Natural killer cell (primary cell): ENCODE data around the gene ZDBF2. TPM values are rescaled to one million over a fixed set of nuclear protein-coding genes. Genes with fewer than 3 reads are reported as not detected.

Source experiments
- ATAC-seq, 3 donors: fragments of 150-1000 bp in 2 of 3; fragments of 200-7000 bp in 1 of 3; cut with Tn5 transposase; 1 replicate in 1 of 3; 2 replicates in 2 of 3; pipeline ENCODE4 v1.10.0; 2021; ENCODE audit warnings: mild to moderate bottlenecking in 2 of 3, moderate library complexity in 2 of 3
- DNase-seq, 2 donors: peaks; one replicate each; pipeline versions ENCODE4 v3.0.0 to v3.0.0-alpha.2; 2013 to 2021; ENCODE audit warnings: mixed read lengths in 1 of 2
- H3K27ac ChIP-seq: one replicate; pipeline ENCODE4 v1.5.1; 2013; ENCODE audit warnings: mild to moderate bottlenecking, low read length
- H3K27me3 ChIP-seq: one replicate; pipeline ENCODE4 v1.6.1; 2013; ENCODE audit warnings: low read length; ENCODE audit not compliant: control insufficient read depth, insufficient read depth
- H3K36me3 ChIP-seq: one replicate; pipeline ENCODE4 v1.6.1; 2013; ENCODE audit warnings: low read length; ENCODE audit not compliant: control insufficient read depth, insufficient read depth
- H3K4me1 ChIP-seq: one replicate; pipeline ENCODE4 v1.6.1; 2013; ENCODE audit warnings: low read length; ENCODE audit not compliant: control insufficient read depth, insufficient read depth
- H3K4me3 ChIP-seq: one replicate; pipeline ENCODE4 v1.5.1; 2013; ENCODE audit warnings: low read length
- H3K9me3 ChIP-seq: one replicate; pipeline ENCODE4 v1.6.1; 2013; ENCODE audit warnings: low read length; ENCODE audit not compliant: control insufficient read depth, insufficient read depth
- H3K27ac Mint-ChIP-seq, 2 donors: one replicate each; pipeline ENCODE4 v1.8.0; 2022; ENCODE audit warnings: mild to moderate bottlenecking in 2 of 2, mixed read lengths in 2 of 2, moderate library complexity in 1 of 2
- H3K27me3 Mint-ChIP-seq, 2 donors: one replicate each; pipeline ENCODE4 v1.8.0; 2022; ENCODE audit warnings: low read depth in 2 of 2, mixed read lengths in 2 of 2
- H3K36me3 Mint-ChIP-seq: one replicate; pipeline ENCODE4 v1.8.0; 2022; ENCODE audit warnings: mixed read lengths
- H3K4me1 Mint-ChIP-seq, 2 donors: one replicate each; pipeline ENCODE4 v1.8.0; 2022; ENCODE audit warnings: mixed read lengths in 2 of 2
- H3K4me3 Mint-ChIP-seq: one replicate; pipeline ENCODE4 v1.8.0; 2022; ENCODE audit warnings: mild to moderate bottlenecking, moderate library complexity, mixed read lengths
- H3K9me3 Mint-ChIP-seq, 2 donors: one replicate each; pipeline ENCODE4 v1.8.0; 2022; ENCODE audit warnings: mixed read lengths in 2 of 2
- WGBS: methylation state at CpG from one replicate; pipeline ENCODE4 v1.1.7; 2013; ENCODE audit warnings: missing lambda C conversion rate; ENCODE audit not compliant: insufficient coverage; 5-methylcytosine and 5-hydroxymethylcytosine counted together
- intact Hi-C: fragments of 100-400 bp; cut with micrococcal nuclease; formaldehyde crosslinking; loops from one replicate; pipeline ENCODE4 v1.14.2; 2022
- total RNA-seq, 4 donors: library from RNA; stranded (reverse); fragments of 120-200 nt in 1 of 4; gene quantifications; one replicate each; pipeline versions ENCODE4 v1.2.3 to v1.2.4, GENCODE V29; 2013 to 2022
- TF ChIP-seq, protein P1 (sequence below): fragments of 200-600 bp; IDR thresholded peaks from one replicate; pipeline ENCODE4 v1.8.0; 2022; ENCODE audit warnings: antibody characterized with exemption

ZDBF2 gene
- total RNA-seq, 3 donors from 2014 or later (not counting 1 experiment from before 2014, with no cell fraction given): 2.1 to 8.4 (median 6.5) TPM

DNA sequence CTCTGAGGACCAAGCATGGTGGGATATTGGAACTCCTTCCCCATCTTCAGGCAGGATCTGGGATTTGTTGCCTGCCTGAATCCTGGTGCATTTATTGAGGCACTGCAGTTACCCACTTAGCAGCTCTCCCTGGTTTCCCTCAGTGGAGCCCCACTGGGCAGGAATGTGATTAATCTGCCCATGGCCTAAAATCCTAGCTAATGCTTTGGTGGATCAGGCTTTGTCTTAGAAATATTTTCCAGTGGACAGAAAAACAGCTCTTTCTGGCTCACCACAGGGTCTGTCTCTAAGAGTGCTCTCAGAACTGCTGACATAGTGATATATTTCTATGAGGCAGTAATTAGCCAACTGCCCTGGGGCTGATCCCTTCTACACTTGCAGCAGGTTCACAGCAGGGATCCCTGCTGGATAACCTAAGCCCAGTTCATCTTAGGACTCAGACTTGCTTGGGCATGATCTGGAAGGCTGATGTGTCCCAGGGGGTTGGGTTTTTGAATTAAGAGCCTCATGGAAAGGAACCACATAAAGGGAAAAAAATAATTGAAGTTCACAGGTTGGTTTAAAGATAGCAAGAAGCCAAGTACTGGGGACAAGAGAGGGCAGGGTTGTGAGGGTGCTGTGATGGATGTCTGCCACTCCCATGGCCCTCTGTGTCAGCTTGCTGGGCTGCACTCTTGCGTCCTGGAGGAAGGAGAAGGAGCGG is 44.3 kb upstream of the ZDBF2 start:
- no peaks in the 10 kb centered on the region for H3K4me1 ChIP-seq
- H3K27ac ChIP-seq: no peak overlapping the region
- TF ChIP-seq, protein P1, sequence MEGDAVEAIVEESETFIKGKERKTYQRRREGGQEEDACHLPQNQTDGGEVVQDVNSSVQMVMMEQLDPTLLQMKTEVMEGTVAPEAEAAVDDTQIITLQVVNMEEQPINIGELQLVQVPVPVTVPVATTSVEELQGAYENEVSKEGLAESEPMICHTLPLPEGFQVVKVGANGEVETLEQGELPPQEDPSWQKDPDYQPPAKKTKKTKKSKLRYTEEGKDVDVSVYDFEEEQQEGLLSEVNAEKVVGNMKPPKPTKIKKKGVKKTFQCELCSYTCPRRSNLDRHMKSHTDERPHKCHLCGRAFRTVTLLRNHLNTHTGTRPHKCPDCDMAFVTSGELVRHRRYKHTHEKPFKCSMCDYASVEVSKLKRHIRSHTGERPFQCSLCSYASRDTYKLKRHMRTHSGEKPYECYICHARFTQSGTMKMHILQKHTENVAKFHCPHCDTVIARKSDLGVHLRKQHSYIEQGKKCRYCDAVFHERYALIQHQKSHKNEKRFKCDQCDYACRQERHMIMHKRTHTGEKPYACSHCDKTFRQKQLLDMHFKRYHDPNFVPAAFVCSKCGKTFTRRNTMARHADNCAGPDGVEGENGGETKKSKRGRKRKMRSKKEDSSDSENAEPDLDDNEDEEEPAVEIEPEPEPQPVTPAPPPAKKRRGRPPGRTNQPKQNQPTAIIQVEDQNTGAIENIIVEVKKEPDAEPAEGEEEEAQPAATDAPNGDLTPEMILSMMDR: no peak
- DNase-seq (no peak), ATAC-seq (peak in 1 of 3 donors; percentile 30)
- H3K36me3 Mint-ChIP-seq: no peaks in the 10 kb centered on the region
- no peak overlapping the region for H3K4me3 ChIP-seq
- H3K4me1 Mint-ChIP-seq: no peaks in the 10 kb centered on the region
- intact Hi-C loops: no loop called here
- no peaks in the 10 kb centered on the region for H3K9me3 ChIP-seq
- H3K36me3 ChIP-seq: no peaks in the 10 kb centered on the region
- H3K4me3 Mint-ChIP-seq: no peak overlapping the region
- H3K27me3 Mint-ChIP-seq: peaks cover 8 to 18% of the 10 kb centered on the region in 2 donors
- H3K9me3 Mint-ChIP-seq: peaks cover 0 to 2% of the 10 kb centered on the region in 2 donors
- WGBS: 77% methylated on average over 2 of the region's 2 CpGs
- H3K27me3 ChIP-seq: no peaks in the 10 kb centered on the region
- H3K27ac Mint-ChIP-seq: no peak overlapping the region

DNA sequence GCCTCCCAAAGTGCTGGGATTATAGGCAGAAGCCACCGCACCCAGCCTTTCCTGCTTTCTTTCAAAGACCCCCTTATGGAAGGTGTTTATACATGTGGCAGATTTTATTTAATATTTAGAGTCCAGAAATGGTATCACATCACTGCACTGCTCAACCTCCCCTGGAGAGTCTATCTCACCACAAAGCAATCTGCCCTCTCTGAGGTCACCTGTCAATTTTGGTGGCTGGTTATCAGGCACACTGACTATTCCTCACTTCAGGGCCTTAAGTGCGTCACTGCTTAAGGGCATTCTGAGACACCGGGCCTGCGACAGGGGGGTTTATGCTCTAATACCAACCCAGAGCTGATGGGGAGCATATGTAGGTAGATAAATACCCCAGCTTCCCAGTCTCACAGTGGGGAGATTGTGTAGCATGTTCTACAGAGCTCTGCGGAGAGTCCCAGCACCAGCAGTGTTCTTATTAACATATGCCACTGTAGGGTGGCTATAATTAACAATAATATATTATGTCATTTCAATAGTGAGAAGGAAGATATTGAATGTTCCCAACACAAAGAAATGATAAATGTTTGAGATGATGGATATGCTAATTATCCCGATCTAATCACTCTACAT is 42.7 kb upstream of the ZDBF2 start:
- H3K9me3 Mint-ChIP-seq: peaks cover 0 to 2% of the 10 kb centered on the region in 2 donors
- no peaks in the 10 kb centered on the region for H3K4me1 Mint-ChIP-seq
- ATAC-seq (no peak), DNase-seq (no peak)
- TF ChIP-seq, protein P1: no peak
- no peak overlapping the region for H3K27ac Mint-ChIP-seq
- intact Hi-C loops: no loop called here
- Histone ChIP-seq H3K9me3 (no peaks in the 10 kb centered on the region), H3K4me1 (no peaks in the 10 kb centered on the region), H3K4me3 (no peak overlapping the region), H3K27ac (no peak overlapping the region), H3K36me3 (no peaks in the 10 kb centered on the region), H3K27me3 (no peaks in the 10 kb centered on the region)
- no peak overlapping the region for H3K4me3 Mint-ChIP-seq
- no peaks in the 10 kb centered on the region for H3K36me3 Mint-ChIP-seq
- 100% methylated on average over 4 of the region's 6 CpGs for WGBS
- H3K27me3 Mint-ChIP-seq: peaks cover 8 to 18% of the 10 kb centered on the region in 2 donors

DNA sequence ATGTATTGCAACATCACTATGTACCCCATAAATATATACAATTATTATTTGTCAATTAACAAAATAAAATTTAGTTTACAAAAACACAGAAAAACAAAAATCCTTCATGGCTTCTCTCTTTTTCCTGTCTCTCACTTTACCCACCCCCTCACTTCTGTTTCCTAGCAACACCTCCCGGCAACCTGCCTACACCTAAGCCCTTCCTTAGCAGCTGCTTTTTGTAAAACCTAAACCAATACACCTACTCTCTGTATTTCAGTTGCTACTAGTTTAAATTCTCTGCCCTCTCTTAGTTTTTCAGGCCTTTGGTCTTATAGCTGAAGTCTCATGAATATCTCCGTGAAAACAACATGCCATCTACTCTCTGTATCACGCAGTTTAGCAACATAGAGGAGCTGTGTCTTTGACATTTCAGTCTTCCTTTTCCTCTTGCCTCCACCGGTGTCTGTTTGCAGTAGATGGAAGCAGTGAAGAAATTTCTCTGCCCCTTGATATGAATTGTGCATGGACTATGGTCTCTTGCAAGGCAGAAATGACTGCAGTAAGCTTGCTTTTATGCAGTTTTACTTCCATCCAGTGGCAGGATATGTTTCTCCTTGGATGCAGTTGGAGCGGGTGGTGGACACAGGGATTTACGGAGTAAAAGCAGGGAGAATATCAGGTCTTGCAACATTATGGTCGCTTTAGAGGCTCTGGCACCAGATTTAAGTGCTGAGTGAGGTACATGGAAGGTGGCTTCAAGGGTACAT is 42.0 kb upstream of the ZDBF2 start:
- TF ChIP-seq, protein P1: no peak
- no peaks in the 10 kb centered on the region for H3K27me3 ChIP-seq
- no peaks in the 10 kb centered on the region for H3K36me3 Mint-ChIP-seq
- DNase-seq (no peak), ATAC-seq (no peak)
- 80% methylated on average over 7 of the region's 7 CpGs for WGBS
- peaks cover 8 to 17% of the 10 kb centered on the region in 2 donors for H3K27me3 Mint-ChIP-seq
- intact Hi-C loops: no loop called here
- no peak overlapping the region for H3K27ac Mint-ChIP-seq
- no peak overlapping the region for H3K27ac ChIP-seq
- H3K36me3 ChIP-seq: no peaks in the 10 kb centered on the region
- H3K4me1 ChIP-seq: no peaks in the 10 kb centered on the region
- H3K4me1 Mint-ChIP-seq: no peaks in the 10 kb centered on the region
- H3K9me3 ChIP-seq: no peaks in the 10 kb centered on the region
- H3K4me3 ChIP-seq: no peak overlapping the region
- H3K9me3 Mint-ChIP-seq: peaks cover 0 to 2% of the 10 kb centered on the region in 2 donors
- no peak overlapping the region for H3K4me3 Mint-ChIP-seq
